Measurements from ENCODE around the gene NPDC1. TPM values are rescaled to one million over a fixed set of nuclear protein-coding genes. Genes with fewer than 3 reads are reported as not detected.

NPDC1 gene
- total RNA-seq, 1 donor from 2014 or later = 61.1 TPM

DNA sequence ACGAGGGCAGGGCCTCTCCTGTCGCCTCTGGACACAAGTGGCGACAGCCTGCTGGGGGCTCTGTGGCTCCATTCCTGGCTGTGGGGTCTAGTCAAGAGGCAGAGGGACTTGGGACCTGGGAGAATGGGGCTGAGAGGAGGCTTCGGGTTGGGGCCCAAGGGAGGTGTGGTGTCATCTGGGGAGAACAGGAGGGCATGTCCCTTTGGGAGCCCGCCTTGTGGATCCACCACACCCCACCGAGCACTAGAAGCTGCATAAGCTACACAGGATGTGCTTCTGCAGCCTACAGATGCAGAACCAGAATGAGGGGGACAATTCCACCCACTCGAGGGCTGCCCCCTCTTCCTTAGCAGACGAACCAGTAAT is 36.9 kb upstream of the NPDC1 start:
- TF ChIP-seq CTCF (conservative IDR thresholded peaks at IDR 0.05) = no peak
- Mint-ChIP-seq H3K27me3 (ENCODE audit: low read depth) (peaks cover 56% of the 10 kb centered on the region), H3K36me3 (ENCODE audit: low read depth) (no peaks in the 10 kb centered on the region), H3K4me3 (no peak overlapping the region), H3K4me1 (peaks cover 10% of the 10 kb centered on the region), H3K27ac (ENCODE audit: unreplicated experiment) (no peak overlapping the region), H3K9me3 (no peaks in the 10 kb centered on the region)
- no peak for DNase-seq (ENCODE audit: low read depth, low spot score)

GRCh38 chr9:137082222-137082924 is 36.4 kb upstream of the NPDC1 start:
- H3K4me1 Mint-ChIP-seq = peaks cover 5% of the 10 kb centered on the region
- no peaks in the 10 kb centered on the region for H3K9me3 Mint-ChIP-seq
- peaks cover 58% of the 10 kb centered on the region for H3K27me3 Mint-ChIP-seq (ENCODE audit: low read depth)
- no peak for DNase-seq (ENCODE audit: low read depth, low spot score)
- no peak overlapping the region for H3K27ac Mint-ChIP-seq (ENCODE audit: unreplicated experiment)
- H3K4me3 Mint-ChIP-seq = no peak overlapping the region
- TF ChIP-seq CTCF (conservative IDR thresholded peaks at IDR 0.05) = no peak
- H3K36me3 Mint-ChIP-seq (ENCODE audit: low read depth) = no peaks in the 10 kb centered on the region

DNA sequence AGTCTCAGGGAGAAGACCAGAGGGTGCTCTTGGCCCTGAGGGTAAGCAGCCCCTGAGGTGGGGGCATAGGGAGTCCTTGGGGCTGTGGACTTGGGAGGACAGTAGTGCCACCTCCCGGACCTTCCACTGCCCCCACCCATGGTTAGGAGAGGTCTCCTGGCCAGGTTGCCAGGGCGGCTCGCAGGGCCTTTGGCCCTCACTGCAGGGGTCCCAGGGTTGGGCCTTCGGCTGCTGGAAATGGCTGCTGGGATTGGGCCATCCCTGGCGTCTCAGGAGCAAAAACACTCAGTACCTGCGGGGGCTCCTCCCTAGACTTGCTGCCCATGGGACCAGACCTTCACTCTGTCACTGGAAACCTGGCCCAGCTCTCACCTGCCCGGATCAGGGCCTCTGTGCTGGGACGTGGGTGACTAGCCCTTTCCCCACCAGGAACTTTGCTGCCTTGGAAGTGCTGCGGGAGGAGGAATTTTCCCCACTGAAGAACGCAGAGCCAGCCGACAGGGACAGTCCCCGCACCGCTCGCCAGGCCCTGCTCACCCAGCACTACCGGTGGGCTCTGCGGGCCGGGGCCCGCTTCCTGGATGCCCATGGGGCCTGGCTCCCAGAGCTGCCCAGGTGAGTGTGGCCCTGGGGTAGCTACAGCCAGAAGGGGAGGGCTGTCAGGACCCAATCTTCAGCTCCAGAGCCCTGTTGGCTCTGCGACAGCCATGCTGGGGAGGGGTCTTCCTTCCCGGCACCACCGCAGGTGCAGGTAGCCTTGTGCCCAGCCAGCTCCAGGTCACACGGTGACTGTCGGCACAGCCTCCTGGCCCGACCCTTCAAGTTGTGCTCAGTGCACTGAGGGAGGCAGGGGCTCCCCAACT is 34.5 kb upstream of the NPDC1 start:
- peak overlapping the region; percentile 42 for H3K4me3 Mint-ChIP-seq
- H3K36me3 Mint-ChIP-seq (ENCODE audit: low read depth) = no peaks in the 10 kb centered on the region
- no peaks in the 10 kb centered on the region for H3K9me3 Mint-ChIP-seq
- TF ChIP-seq CTCF (conservative IDR thresholded peaks at IDR 0.05) = no peak
- DNase-seq (ENCODE audit: low read depth, low spot score) = no peak
- H3K27me3 Mint-ChIP-seq (ENCODE audit: low read depth) = peaks cover 69% of the 10 kb centered on the region
- peaks cover under 1% of the 10 kb centered on the region for H3K4me1 Mint-ChIP-seq
- H3K27ac Mint-ChIP-seq (ENCODE audit: unreplicated experiment) = no peak overlapping the region

GRCh38 chr9:137079401-137079787 is 33.4 kb upstream of the NPDC1 start:
- H3K36me3 Mint-ChIP-seq (ENCODE audit: low read depth) = no peaks in the 10 kb centered on the region
- no peaks in the 10 kb centered on the region for H3K4me1 Mint-ChIP-seq
- no peak overlapping the region for H3K4me3 Mint-ChIP-seq
- H3K27me3 Mint-ChIP-seq (ENCODE audit: low read depth) = peaks cover 78% of the 10 kb centered on the region
- no peak for TF ChIP-seq CTCF (conservative IDR thresholded peaks at IDR 0.05)
- H3K27ac Mint-ChIP-seq (ENCODE audit: unreplicated experiment) = no peak overlapping the region
- H3K9me3 Mint-ChIP-seq = no peaks in the 10 kb centered on the region
- no peak for DNase-seq (ENCODE audit: low read depth, low spot score)

GRCh38 chr9:137078701-137079400 is 32.9 kb upstream of the NPDC1 start:
- Mint-ChIP-seq H3K27ac (ENCODE audit: unreplicated experiment) (no peak overlapping the region), H3K4me3 (peak overlapping the region; percentile 54), H3K36me3 (ENCODE audit: low read depth) (no peaks in the 10 kb centered on the region), H3K4me1 (no peaks in the 10 kb centered on the region), H3K9me3 (no peaks in the 10 kb centered on the region), H3K27me3 (ENCODE audit: low read depth) (peaks cover 81% of the 10 kb centered on the region)
- no peak for TF ChIP-seq CTCF (conservative IDR thresholded peaks at IDR 0.05)
- DNase-seq (ENCODE audit: low read depth, low spot score) = no peak

Data from neural crest cell (in vitro differentiated cells).